Neural cell (in vitro differentiated cells): ENCODE data around the gene TIGD6. TPM values are rescaled to one million over a fixed set of nuclear protein-coding genes. Genes with fewer than 3 reads are reported as not detected.

Experiments
- H2AFZ ChIP-seq: fragments of 200-600, 300-800 bp; sonication (generic), shearing (Covaris generic); 2 replicates; pipeline ENCODE4 v1.6.0; 2014; ENCODE audit warnings: low read depth, mild to moderate bottlenecking, antibody characterized with exemption, low read length, moderate library complexity
- H3F3A ChIP-seq: fragments of 200-600 bp; shearing (Covaris generic); 2 replicates; pipeline ENCODE4 v1.6.1; 2016; ENCODE audit warnings: mild to moderate bottlenecking, moderate library complexity, mixed read lengths, antibody characterized with exemption, low read length; ENCODE audit not compliant: insufficient read depth, poor library complexity, severe bottlenecking
- H3K27ac ChIP-seq: fragments of 200-600, 300-800 bp; sonication (generic), shearing (Covaris generic); 2 replicates; pipeline ENCODE4 v1.5.1; 2014; ENCODE audit warnings: mild to moderate bottlenecking, low read length, moderate library complexity
- H3K27me3 ChIP-seq: fragments of 300-800, 200-600 bp; sonication (generic), shearing (Covaris generic); 2 replicates; pipeline ENCODE4 v1.6.0; 2014; ENCODE audit warnings: mild to moderate bottlenecking, low read depth, low read length, moderate library complexity; ENCODE audit not compliant: insufficient read depth
- H3K36me3 ChIP-seq: fragments of 300-800, 200-600 bp; sonication (generic), shearing (Covaris generic); 2 replicates; pipeline ENCODE4 v1.5.1; 2014; ENCODE audit warnings: mild to moderate bottlenecking, antibody characterized with exemption, low read length, moderate library complexity; ENCODE audit not compliant: insufficient read depth
- H3K4me2 ChIP-seq: fragments of 300-800, 200-600 bp; sonication (generic), shearing (Covaris generic); 2 replicates; pipeline ENCODE4 v1.6.0; 2014; ENCODE audit warnings: mild to moderate bottlenecking, low read length
- H3K4me3 ChIP-seq: fragments of 300-800, 200-600 bp; sonication (generic), shearing (Covaris generic); 2 replicates; pipeline ENCODE4 v1.5.1; 2014; ENCODE audit warnings: mild to moderate bottlenecking, low read length, moderate library complexity
- H3K79me2 ChIP-seq: fragments of 200-600 bp; shearing (Covaris generic); replicated peaks from 2 replicates; pipeline ENCODE4 v1.6.0; 2014; ENCODE audit warnings: mild to moderate bottlenecking, low read length, moderate library complexity; ENCODE audit not compliant: insufficient read depth
- H3K9ac ChIP-seq: fragments of 300-800, 200-600 bp; sonication (generic), shearing (Covaris generic); 2 replicates; pipeline ENCODE4 v1.6.1; 2016; ENCODE audit warnings: mild to moderate bottlenecking, low read length, mixed read lengths
- H3K9me2 ChIP-seq: fragments of 200-600 bp; shearing (Covaris generic); 2 replicates; pipeline ENCODE4 v1.6.1; 2016; ENCODE audit warnings: mild to moderate bottlenecking, low read length, mixed read lengths; ENCODE audit not compliant: insufficient read depth
- H3K9me3 ChIP-seq: fragments of 200-600, 300-800 bp; sonication (generic), shearing (Covaris generic); 2 replicates; pipeline ENCODE4 v1.6.1; 2016; ENCODE audit warnings: mild to moderate bottlenecking, mixed run types, low read length, moderate library complexity, mixed read lengths
- H4K20me1 ChIP-seq: fragments of 200-600 bp; shearing (Covaris generic); 2 replicates; pipeline ENCODE4 v1.6.1; 2016; ENCODE audit warnings: mild to moderate bottlenecking, mixed run types; ENCODE audit not compliant: insufficient read depth
- EP300 ChIP-seq: fragments of 450-650 bp; conservative IDR thresholded peaks from 2 replicates; pipeline ENCODE4 v1.6.1; 2014; ENCODE audit warnings: antibody characterized with exemption, mild to moderate bottlenecking, moderate library complexity; ENCODE audit not compliant: poor library complexity, severe bottlenecking
- EZH2 ChIP-seq: fragments of 200-600, 300-800 bp; shearing (Covaris generic), sonication (generic); IDR thresholded peaks from 2 replicates; pipeline ENCODE4 v1.6.1; 2014; ENCODE audit warnings: antibody characterized with exemption, low read length, borderline replicate concordance, mild to moderate bottlenecking; ENCODE audit not compliant: insufficient read depth, poor library complexity, severe bottlenecking
- MXI1 ChIP-seq: fragments of 450-650 bp; conservative IDR thresholded peaks from 2 replicates; pipeline ENCODE4 v1.6.1; 2014; ENCODE audit warnings: antibody characterized with exemption, mild to moderate bottlenecking; ENCODE audit not compliant: poor library complexity, severe bottlenecking
- POLR2AphosphoS5 ChIP-seq: IDR thresholded peaks from 2 replicates; pipeline ENCODE4 v1.6.1; 2012
- RAD21 ChIP-seq: fragments of 450-650 bp; conservative IDR thresholded peaks from 2 replicates; pipeline ENCODE4 v1.6.1; 2014; ENCODE audit warnings: antibody characterized with exemption, mild to moderate bottlenecking, moderate library complexity
- SMC3 ChIP-seq: fragments of 450-650 bp; conservative IDR thresholded peaks from 2 replicates; pipeline ENCODE4 v1.6.1; 2014; ENCODE audit warnings: antibody characterized with exemption, mild to moderate bottlenecking, moderate library complexity; ENCODE audit not compliant: poor library complexity
- TAF1 ChIP-seq: IDR thresholded peaks from 2 replicates; pipeline ENCODE4 v1.6.1; 2012; ENCODE audit warnings: low read depth
- polyA plus RNA-seq: library from polyadenylated mRNA; depleted of rRNA; stranded (reverse); fragments of >200 nt; gene quantifications from 2 replicates; pipeline ENCODE4 v1.2.3, GENCODE V29; 2014
- TF ChIP-seq, protein P1 (sequence below): IDR thresholded peaks from 2 replicates; pipeline ENCODE4 v1.6.1; 2012; ENCODE audit warnings: borderline replicate concordance
- TF ChIP-seq, protein P2 (sequence below): fragments of 450-650 bp; IDR thresholded peaks from 2 replicates; pipeline ENCODE4 v1.5.1; 2014; ENCODE audit warnings: antibody characterized with exemption, mild to moderate bottlenecking, moderate library complexity; ENCODE audit not compliant: poor library complexity, severe bottlenecking

TIGD6 gene
- polyA plus RNA-seq, 1 donor from 2014 or later: 6.5 TPM

DNA sequence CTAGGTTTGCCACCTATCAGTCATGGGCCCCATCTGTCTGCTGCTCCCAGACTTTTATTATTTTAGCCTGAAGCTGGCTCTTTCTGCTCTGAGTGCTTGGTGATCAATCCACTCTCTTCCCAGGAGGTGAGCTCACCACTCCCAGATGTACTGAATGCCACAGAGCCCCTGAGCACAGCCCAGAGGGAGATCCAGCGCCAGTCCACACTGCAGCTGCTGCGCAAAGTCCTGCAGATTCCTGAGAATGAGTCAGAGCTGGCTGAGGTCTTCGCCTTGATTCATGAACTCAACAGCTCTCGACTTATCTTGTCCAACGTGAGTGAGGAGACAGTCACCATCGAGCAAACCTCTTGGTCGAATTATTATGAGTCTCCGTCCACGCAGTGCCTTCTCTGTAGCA, 36.1 kb upstream of the TIGD6 start:
- Histone ChIP-seq H3K36me3 (peaks cover 22% of the 10 kb centered on the region), H3K4me2 (no peak overlapping the region), H3K27me3 (no peaks in the 10 kb centered on the region), H3K9me3 (no peaks in the 10 kb centered on the region), H3K4me3 (no peak overlapping the region), H2AFZ (no peak overlapping the region), H3K9ac (no peak overlapping the region), H3K27ac (no peak overlapping the region), H3F3A (no peaks in the 10 kb centered on the region), H3K79me2 (no peaks in the 10 kb centered on the region), H3K9me2 (no peaks in the 10 kb centered on the region), H4K20me1 (no peaks in the 10 kb centered on the region)
- TF ChIP-seq, protein P1, sequence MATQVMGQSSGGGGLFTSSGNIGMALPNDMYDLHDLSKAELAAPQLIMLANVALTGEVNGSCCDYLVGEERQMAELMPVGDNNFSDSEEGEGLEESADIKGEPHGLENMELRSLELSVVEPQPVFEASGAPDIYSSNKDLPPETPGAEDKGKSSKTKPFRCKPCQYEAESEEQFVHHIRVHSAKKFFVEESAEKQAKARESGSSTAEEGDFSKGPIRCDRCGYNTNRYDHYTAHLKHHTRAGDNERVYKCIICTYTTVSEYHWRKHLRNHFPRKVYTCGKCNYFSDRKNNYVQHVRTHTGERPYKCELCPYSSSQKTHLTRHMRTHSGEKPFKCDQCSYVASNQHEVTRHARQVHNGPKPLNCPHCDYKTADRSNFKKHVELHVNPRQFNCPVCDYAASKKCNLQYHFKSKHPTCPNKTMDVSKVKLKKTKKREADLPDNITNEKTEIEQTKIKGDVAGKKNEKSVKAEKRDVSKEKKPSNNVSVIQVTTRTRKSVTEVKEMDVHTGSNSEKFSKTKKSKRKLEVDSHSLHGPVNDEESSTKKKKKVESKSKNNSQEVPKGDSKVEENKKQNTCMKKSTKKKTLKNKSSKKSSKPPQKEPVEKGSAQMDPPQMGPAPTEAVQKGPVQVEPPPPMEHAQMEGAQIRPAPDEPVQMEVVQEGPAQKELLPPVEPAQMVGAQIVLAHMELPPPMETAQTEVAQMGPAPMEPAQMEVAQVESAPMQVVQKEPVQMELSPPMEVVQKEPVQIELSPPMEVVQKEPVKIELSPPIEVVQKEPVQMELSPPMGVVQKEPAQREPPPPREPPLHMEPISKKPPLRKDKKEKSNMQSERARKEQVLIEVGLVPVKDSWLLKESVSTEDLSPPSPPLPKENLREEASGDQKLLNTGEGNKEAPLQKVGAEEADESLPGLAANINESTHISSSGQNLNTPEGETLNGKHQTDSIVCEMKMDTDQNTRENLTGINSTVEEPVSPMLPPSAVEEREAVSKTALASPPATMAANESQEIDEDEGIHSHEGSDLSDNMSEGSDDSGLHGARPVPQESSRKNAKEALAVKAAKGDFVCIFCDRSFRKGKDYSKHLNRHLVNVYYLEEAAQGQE: no peak
- TF ChIP-seq MXI1: no peak
- no peak for TF ChIP-seq TAF1
- TF ChIP-seq EZH2: no peak
- no peak for TF ChIP-seq SMC3
- TF ChIP-seq EP300: no peak
- TF ChIP-seq RAD21: no peak
- TF ChIP-seq, protein P2, sequence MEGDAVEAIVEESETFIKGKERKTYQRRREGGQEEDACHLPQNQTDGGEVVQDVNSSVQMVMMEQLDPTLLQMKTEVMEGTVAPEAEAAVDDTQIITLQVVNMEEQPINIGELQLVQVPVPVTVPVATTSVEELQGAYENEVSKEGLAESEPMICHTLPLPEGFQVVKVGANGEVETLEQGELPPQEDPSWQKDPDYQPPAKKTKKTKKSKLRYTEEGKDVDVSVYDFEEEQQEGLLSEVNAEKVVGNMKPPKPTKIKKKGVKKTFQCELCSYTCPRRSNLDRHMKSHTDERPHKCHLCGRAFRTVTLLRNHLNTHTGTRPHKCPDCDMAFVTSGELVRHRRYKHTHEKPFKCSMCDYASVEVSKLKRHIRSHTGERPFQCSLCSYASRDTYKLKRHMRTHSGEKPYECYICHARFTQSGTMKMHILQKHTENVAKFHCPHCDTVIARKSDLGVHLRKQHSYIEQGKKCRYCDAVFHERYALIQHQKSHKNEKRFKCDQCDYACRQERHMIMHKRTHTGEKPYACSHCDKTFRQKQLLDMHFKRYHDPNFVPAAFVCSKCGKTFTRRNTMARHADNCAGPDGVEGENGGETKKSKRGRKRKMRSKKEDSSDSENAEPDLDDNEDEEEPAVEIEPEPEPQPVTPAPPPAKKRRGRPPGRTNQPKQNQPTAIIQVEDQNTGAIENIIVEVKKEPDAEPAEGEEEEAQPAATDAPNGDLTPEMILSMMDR: no peak
- TF ChIP-seq POLR2AphosphoS5: no peak

DNA sequence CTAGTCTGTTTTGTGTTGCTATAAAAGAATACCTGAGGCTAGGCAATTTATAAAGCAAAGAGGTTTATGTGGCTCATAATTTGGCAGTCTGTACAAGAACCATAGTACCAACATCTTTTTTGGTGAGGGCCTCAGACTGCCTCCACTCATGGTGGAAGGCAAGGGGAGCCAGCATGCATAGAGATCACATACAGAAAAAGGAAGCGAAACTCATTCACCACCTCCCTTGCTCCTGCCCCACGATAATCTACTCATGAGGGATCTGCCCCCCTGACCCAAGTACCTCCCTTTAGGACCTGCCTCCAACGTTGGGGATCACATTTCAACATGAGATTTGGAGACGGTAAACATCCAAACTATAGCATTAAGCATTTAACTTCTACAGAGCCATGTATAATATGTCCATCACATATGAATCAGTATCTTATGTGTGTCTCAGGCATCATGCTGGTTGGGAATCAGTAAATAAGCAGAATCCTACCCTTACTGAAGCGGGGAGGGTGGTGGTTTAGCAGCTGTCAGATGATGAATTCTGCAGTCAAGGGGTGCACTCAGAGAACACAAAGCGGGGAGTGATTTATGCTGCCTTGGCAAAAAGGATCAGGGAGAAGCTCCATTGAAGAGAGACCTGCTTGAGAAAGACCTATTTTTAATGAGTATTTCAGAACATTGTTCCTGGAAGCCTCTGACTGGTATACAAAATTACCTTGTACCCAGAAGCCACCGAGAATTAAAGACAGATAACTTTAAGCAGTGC, 34.9 kb upstream of the TIGD6 start:
- TF ChIP-seq, protein P1: no peak
- H3K27me3 ChIP-seq: no peaks in the 10 kb centered on the region
- no peaks in the 10 kb centered on the region for H3K79me2 ChIP-seq
- peaks cover 19% of the 10 kb centered on the region for H3K36me3 ChIP-seq
- H3K9me2 ChIP-seq: no peaks in the 10 kb centered on the region
- no peak overlapping the region for H3K9ac ChIP-seq
- H2AFZ ChIP-seq: no peak overlapping the region
- no peaks in the 10 kb centered on the region for H3K9me3 ChIP-seq
- H4K20me1 ChIP-seq: no peaks in the 10 kb centered on the region
- no peak overlapping the region for H3K4me3 ChIP-seq
- no peaks in the 10 kb centered on the region for H3F3A ChIP-seq
- H3K4me2 ChIP-seq: no peak overlapping the region
- no peak overlapping the region for H3K27ac ChIP-seq
